ENCODE measurements around the gene ACAN.

ACAN gene

DNA sequence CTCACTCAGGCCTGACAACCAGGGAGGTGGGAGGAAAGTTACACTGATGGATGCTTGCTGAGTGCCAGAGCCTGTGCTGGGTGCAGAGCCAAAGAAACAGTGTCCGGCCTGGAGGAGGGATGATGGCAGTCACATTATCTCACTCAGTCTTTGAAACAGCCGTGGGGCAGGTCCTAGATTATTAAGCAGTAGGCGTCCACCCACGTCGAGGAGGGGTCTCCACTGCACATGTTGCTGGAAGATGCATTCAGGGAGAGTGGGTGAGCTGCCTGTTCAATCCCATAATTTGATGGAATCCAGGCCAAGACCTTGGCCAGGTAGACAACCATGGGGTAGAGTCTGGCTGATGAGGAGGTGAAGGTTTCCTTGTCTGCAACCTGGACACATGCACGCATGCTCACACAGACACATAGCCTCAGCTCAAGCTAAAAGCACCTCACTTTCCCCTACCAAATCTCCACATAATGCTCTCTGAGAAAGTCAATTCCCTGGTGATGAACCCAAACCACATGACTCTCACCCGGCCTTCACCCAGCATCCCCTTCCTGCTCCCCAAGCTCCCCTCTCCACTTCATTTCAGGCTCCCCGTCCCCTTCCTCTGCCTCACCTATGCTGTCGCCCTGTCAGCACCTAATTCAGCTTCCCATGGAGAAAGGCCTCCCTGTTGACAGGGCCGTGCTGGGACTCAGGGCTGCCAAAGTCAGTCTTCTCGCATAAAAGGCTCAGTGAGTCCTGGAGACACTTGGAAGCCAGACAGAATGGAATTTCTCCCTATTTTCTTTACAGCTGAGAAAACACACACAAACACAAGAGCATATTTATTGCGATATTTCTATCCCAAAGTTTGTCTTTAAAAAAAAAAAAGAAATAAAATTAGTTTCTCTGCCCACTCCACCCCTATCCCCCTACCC is 29.8 kb downstream of the ACAN start:
- Histone ChIP-seq H3K4me3 (replicated peaks; ENCODE audit: insufficient read depth, low read length) (no peak overlapping the region), H3K27ac (replicated peaks) (no peak overlapping the region), H3K27me3 (ENCODE audit: insufficient read depth, poor library complexity, severe bottlenecking) (peaks cover 8% of the 10 kb centered on the region)
- no peak for TF ChIP-seq POLR2AphosphoS5 (IDR thresholded peaks at IDR 0.05; ENCODE audit: low read depth)
- no peak for TF ChIP-seq SPI1 (IDR thresholded peaks at IDR 0.05; ENCODE audit: borderline replicate concordance, low read depth)
- TF ChIP-seq GABPA (IDR thresholded peaks at IDR 0.05; ENCODE audit: low read depth), result no peak
- TF ChIP-seq, protein P1, sequence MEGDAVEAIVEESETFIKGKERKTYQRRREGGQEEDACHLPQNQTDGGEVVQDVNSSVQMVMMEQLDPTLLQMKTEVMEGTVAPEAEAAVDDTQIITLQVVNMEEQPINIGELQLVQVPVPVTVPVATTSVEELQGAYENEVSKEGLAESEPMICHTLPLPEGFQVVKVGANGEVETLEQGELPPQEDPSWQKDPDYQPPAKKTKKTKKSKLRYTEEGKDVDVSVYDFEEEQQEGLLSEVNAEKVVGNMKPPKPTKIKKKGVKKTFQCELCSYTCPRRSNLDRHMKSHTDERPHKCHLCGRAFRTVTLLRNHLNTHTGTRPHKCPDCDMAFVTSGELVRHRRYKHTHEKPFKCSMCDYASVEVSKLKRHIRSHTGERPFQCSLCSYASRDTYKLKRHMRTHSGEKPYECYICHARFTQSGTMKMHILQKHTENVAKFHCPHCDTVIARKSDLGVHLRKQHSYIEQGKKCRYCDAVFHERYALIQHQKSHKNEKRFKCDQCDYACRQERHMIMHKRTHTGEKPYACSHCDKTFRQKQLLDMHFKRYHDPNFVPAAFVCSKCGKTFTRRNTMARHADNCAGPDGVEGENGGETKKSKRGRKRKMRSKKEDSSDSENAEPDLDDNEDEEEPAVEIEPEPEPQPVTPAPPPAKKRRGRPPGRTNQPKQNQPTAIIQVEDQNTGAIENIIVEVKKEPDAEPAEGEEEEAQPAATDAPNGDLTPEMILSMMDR (IDR thresholded peaks at IDR 0.05; ENCODE audit: insufficient read depth, low read length), result no peak
- TF ChIP-seq, protein P2, sequence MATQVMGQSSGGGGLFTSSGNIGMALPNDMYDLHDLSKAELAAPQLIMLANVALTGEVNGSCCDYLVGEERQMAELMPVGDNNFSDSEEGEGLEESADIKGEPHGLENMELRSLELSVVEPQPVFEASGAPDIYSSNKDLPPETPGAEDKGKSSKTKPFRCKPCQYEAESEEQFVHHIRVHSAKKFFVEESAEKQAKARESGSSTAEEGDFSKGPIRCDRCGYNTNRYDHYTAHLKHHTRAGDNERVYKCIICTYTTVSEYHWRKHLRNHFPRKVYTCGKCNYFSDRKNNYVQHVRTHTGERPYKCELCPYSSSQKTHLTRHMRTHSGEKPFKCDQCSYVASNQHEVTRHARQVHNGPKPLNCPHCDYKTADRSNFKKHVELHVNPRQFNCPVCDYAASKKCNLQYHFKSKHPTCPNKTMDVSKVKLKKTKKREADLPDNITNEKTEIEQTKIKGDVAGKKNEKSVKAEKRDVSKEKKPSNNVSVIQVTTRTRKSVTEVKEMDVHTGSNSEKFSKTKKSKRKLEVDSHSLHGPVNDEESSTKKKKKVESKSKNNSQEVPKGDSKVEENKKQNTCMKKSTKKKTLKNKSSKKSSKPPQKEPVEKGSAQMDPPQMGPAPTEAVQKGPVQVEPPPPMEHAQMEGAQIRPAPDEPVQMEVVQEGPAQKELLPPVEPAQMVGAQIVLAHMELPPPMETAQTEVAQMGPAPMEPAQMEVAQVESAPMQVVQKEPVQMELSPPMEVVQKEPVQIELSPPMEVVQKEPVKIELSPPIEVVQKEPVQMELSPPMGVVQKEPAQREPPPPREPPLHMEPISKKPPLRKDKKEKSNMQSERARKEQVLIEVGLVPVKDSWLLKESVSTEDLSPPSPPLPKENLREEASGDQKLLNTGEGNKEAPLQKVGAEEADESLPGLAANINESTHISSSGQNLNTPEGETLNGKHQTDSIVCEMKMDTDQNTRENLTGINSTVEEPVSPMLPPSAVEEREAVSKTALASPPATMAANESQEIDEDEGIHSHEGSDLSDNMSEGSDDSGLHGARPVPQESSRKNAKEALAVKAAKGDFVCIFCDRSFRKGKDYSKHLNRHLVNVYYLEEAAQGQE (IDR thresholded peaks at IDR 0.05; ENCODE audit: insufficient replicate concordance, low read depth), result no peak
- no peak for DNase-seq (ENCODE audit: low read depth in 1 of 2, low spot score in 1 of 2)

DNA sequence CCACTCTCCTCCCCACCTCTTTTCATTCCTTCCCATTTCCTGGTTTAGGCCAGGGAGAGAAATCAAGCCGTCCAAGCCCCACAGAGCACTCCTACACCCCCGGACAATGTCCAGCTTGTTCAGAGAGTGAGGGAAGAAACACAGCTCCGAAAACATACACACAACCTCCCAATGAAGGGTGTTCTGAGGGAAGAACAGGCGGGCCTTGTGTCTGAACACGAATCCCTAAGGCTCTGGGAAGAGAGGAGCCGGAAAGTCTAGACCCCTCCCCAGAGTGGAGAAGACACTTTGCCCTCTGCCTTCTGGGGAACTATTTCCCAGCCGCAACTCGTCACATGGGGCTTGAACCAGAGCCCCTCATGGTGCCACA is 30.5 kb downstream of the ACAN start:
- TF ChIP-seq POLR2AphosphoS5 (IDR thresholded peaks at IDR 0.05; ENCODE audit: low read depth) (no peak), SPI1 (IDR thresholded peaks at IDR 0.05; ENCODE audit: borderline replicate concordance, low read depth) (no peak), GABPA (IDR thresholded peaks at IDR 0.05; ENCODE audit: low read depth) (no peak)
- TF ChIP-seq, protein P1 (IDR thresholded peaks at IDR 0.05; ENCODE audit: insufficient read depth, low read length), result no peak
- TF ChIP-seq, protein P2 (IDR thresholded peaks at IDR 0.05; ENCODE audit: insufficient replicate concordance, low read depth), result no peak
- Histone ChIP-seq H3K27me3 (ENCODE audit: insufficient read depth, poor library complexity, severe bottlenecking) (peaks cover 6% of the 10 kb centered on the region), H3K4me3 (replicated peaks; ENCODE audit: insufficient read depth, low read length) (no peak overlapping the region), H3K27ac (replicated peaks) (no peak overlapping the region)
- DNase-seq (ENCODE audit: low read depth in 1 of 2, low spot score in 1 of 2), result no peak

DNA sequence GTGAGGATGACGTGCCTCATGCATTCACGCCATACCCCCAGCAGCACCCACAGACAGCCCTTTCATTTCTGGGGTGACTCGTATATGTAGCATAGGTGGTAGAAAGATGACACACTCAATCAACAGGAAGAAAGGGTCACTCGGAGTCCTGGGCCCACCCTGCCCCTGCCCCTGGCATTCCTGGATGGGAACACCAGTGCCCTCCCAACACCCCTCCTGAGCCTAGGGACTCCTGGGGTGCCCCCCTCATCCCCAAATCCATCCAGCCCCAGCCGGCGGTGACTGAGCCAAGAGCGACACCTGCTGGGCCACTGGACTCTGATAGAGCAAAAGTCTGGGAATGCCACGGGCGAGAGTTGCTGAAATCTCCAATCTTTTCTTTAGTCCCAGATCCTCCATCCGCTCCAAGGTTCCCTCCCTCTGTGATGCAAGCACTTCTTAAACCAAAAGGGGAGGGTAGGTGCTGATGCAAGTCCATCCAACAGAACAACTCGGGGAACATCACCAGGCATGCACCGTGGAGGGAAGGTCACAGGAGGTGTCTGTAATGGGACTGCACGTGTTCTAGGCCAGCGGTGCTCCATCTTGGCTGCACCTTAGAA is 31.1 kb downstream of the ACAN start:
- Histone ChIP-seq H3K4me3 (replicated peaks; ENCODE audit: insufficient read depth, low read length) (no peak overlapping the region), H3K27ac (replicated peaks) (no peak overlapping the region), H3K27me3 (ENCODE audit: insufficient read depth, poor library complexity, severe bottlenecking) (peaks cover under 1% of the 10 kb centered on the region)
- no peak for TF ChIP-seq GABPA (IDR thresholded peaks at IDR 0.05; ENCODE audit: low read depth)
- TF ChIP-seq, protein P1 (IDR thresholded peaks at IDR 0.05; ENCODE audit: insufficient read depth, low read length), result peak; percentile 8
- no peak for DNase-seq (ENCODE audit: low read depth in 1 of 2, low spot score in 1 of 2)
